ENCODE results near the gene KCNG2.

Gene KCNG2

GRCh38 chr18:79774111-79774510 lies 23.6 kb upstream of the KCNG2 start:
- TF ChIP-seq CTCF (IDR thresholded peaks at IDR 0.05; ENCODE audit: low read depth, low read length, missing control alignments), result no peak

GRCh38 chr18:79775441-79776221 lies 22.1 kb upstream of the KCNG2 start:
- no peak for TF ChIP-seq CTCF (IDR thresholded peaks at IDR 0.05; ENCODE audit: low read depth, low read length, missing control alignments)
- no peak for DNase-seq (ENCODE audit: extremely low read depth, low read depth)
- no peak overlapping the region for H3K4me3 ChIP-seq (replicated peaks; ENCODE audit: low read depth, low read length)

More at GRCh38 chr18:79774111-79774510, 23.6 kb upstream of the KCNG2 start:
- no peak overlapping the region for H3K4me3 ChIP-seq (replicated peaks; ENCODE audit: low read depth, low read length)
- DNase-seq (ENCODE audit: extremely low read depth, low read depth), result no peak

GRCh38 chr18:79776674-79777073 lies 21.1 kb upstream of the KCNG2 start:
- no peak for DNase-seq (ENCODE audit: extremely low read depth, low read depth)
- no peak for TF ChIP-seq CTCF (IDR thresholded peaks at IDR 0.05; ENCODE audit: low read depth, low read length, missing control alignments)
- no peak overlapping the region for H3K4me3 ChIP-seq (replicated peaks; ENCODE audit: low read depth, low read length)

- DNase-seq (ENCODE audit: extremely low read depth, low read depth), result no peak
- no peak overlapping the region for H3K4me3 ChIP-seq (replicated peaks; ENCODE audit: low read depth, low read length)
- no peak for TF ChIP-seq CTCF (IDR thresholded peaks at IDR 0.05; ENCODE audit: low read depth, low read length, missing control alignments)
Observed at GRCh38 chr18:79778291-79778791, 19.4 kb upstream of the KCNG2 start.

GRCh38 chr18:79779021-79779699 lies 18.6 kb upstream of the KCNG2 start:
- H3K4me3 ChIP-seq (replicated peaks; ENCODE audit: low read depth, low read length), result no peak overlapping the region
- DNase-seq (ENCODE audit: extremely low read depth, low read depth), result no peak
- no peak for TF ChIP-seq CTCF (IDR thresholded peaks at IDR 0.05; ENCODE audit: low read depth, low read length, missing control alignments)

GRCh38 chr18:79779700-79780190 lies 18.0 kb upstream of the KCNG2 start:
- TF ChIP-seq CTCF (IDR thresholded peaks at IDR 0.05; ENCODE audit: low read depth, low read length, missing control alignments), result no peak

More at GRCh38 chr18:79779700-79780190, 18.0 kb upstream of the KCNG2 start:
- H3K4me3 ChIP-seq (replicated peaks; ENCODE audit: low read depth, low read length), result no peak overlapping the region
- no peak for DNase-seq (ENCODE audit: extremely low read depth, low read depth)

Data from HFF-Myc (cell line).